HG02943 (cell line): Measurements from ENCODE around the gene EPHA1.

Experiments
- ATAC-seq: cut with Tn5 transposase; IDR thresholded peaks from one replicate; pipeline ENCODE4 v1.9.1; 2021; ENCODE audit warnings: mild to moderate bottlenecking, low read depth, moderate library complexity; ENCODE audit not compliant: unreplicated experiment

Gene EPHA1

GRCh38 chr7:143391462-143392404, 16.9 kb downstream of the EPHA1 start:
- ATAC-seq: no peak

- no peak for ATAC-seq
These were observed 17.8 kb downstream of the EPHA1 start for GRCh38 chr7:143390773-143391317.

GRCh38 chr7:143390104-143390772, 18.4 kb downstream of the EPHA1 start:
- no peak for ATAC-seq

GRCh38 chr7:143389316-143390103, 19.1 kb downstream of the EPHA1 start:
- ATAC-seq: no peak

- ATAC-seq: no peak
These were observed 20.1 kb downstream of the EPHA1 start for GRCh38 chr7:143388491-143389101.

GRCh38 chr7:143388051-143388450, 20.6 kb downstream of the EPHA1 start:
- ATAC-seq: no peak

GRCh38 chr7:143387156-143387975, 21.3 kb downstream of the EPHA1 start:
- no peak for ATAC-seq

- no peak for ATAC-seq
These were observed 22.5 kb downstream of the EPHA1 start for GRCh38 chr7:143385891-143386781.

- no peak for ATAC-seq
These were observed 23.7 kb downstream of the EPHA1 start for GRCh38 chr7:143384661-143385631.

- no peak for ATAC-seq
These were observed 24.5 kb downstream of the EPHA1 start for GRCh38 chr7:143384148-143384547.

GRCh38 chr7:143383642-143383957, 25.1 kb downstream of the EPHA1 start:
- no peak for ATAC-seq

GRCh38 chr7:143382791-143383641, 25.6 kb downstream of the EPHA1 start:
- ATAC-seq: no peak

GRCh38 chr7:143382126-143382790, 26.4 kb downstream of the EPHA1 start:
- no peak for ATAC-seq

GRCh38 chr7:143381427-143382125, 27.1 kb downstream of the EPHA1 start:
- peak; percentile 10 for ATAC-seq

GRCh38 chr7:143380646-143381426, 27.8 kb downstream of the EPHA1 start, which contains the start of gene ZYX:
TSS of gene ZYX (plus strand) at chr7:143381345. CDS start at chr7:143381572, 227 bp downstream.
- peak; percentile 71 for ATAC-seq
